Ascending aorta (tissue), 2 donors: Measurements from ENCODE around the gene TOGARAM2. TPM values are rescaled to one million over a fixed set of nuclear protein-coding genes. Genes with fewer than 3 reads are reported as not detected.

Experiments
- DNase-seq, 2 donors: peaks; one replicate each; pipeline ENCODE4 v3.0.0-alpha.2; 2019; ENCODE audit warnings: low spot score in 2 of 2
- H3K27ac ChIP-seq, 2 donors: fragments of 200-600 bp; sonication (generic); one replicate each; pipeline ENCODE4 v1.5.1; 2016 to 2017; ENCODE audit warnings: mild to moderate bottlenecking in 1 of 2
- H3K27me3 ChIP-seq: fragments of 200-600 bp; sonication (generic); one replicate; pipeline ENCODE4 v1.5.1; 2017
- H3K36me3 ChIP-seq, 2 donors: fragments of 200-600 bp; sonication (generic); one replicate each; pipeline ENCODE4 v1.5.1; 2016
- H3K4me1 ChIP-seq, 2 donors: fragments of 200-600 bp; sonication (generic); one replicate each; pipeline ENCODE4 v1.5.1; 2016 to 2017; ENCODE audit warnings: mild to moderate bottlenecking in 1 of 2
- H3K4me3 ChIP-seq, 2 donors: fragments of 200-600 bp; sonication (generic); one replicate each; pipeline ENCODE4 v1.5.1; 2016 to 2017; ENCODE audit warnings: mild to moderate bottlenecking in 1 of 2
- H3K9me3 ChIP-seq, 2 donors: fragments of 200-600 bp; sonication (generic); one replicate each; pipeline ENCODE4 v1.5.1; 2016
- intact Hi-C: fragments of 100-400 bp; cut with DNase I; formaldehyde crosslinking; loops from one replicate; pipeline ENCODE4 v1.15.1; 2023
- total RNA-seq: library from RNA; depleted of rRNA; stranded (reverse); fragments of >200 nt; gene quantifications from one replicate; pipeline ENCODE4 v1.1.0, GENCODE V29; 2016
- TF ChIP-seq, protein P1 (sequence below), 3 experiments: fragments of 200-600 bp in 2 of 3; fragments of 450-650 bp in 1 of 3; sonication (generic) in 2 of 3; IDR thresholded peaks; one replicate each; pipeline ENCODE4 v1.5.1; 2016 to 2019; ENCODE audit warnings: antibody characterized with exemption in 3 of 3, mild to moderate bottlenecking in 1 of 3, moderate library complexity in 1 of 3

Gene TOGARAM2
- total RNA-seq, 1 donor from 2014 or later: not detected

DNA sequence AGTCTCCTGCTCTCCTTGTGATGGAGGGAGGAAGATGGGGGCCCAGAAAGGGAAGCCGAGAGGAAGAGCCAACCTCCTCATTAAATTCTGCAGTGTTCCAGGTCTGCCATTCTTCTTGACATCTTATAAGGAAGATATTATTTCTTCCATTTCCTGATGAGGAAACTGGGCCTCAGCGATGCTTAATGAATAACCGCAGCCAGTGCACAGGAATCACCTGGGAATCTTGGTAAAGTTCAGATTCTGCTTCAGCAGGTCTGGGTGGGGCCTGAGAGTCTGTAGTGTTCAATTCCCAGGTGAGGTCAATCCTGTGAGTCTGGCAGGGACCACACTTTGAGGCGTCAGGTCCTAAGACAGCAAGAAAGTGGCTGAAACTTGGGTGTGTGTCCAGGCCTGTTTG, 75.9 kb downstream of the TOGARAM2 start:
- H3K36me3 ChIP-seq: no peaks in the 10 kb centered on the region
- TF ChIP-seq, protein P1, sequence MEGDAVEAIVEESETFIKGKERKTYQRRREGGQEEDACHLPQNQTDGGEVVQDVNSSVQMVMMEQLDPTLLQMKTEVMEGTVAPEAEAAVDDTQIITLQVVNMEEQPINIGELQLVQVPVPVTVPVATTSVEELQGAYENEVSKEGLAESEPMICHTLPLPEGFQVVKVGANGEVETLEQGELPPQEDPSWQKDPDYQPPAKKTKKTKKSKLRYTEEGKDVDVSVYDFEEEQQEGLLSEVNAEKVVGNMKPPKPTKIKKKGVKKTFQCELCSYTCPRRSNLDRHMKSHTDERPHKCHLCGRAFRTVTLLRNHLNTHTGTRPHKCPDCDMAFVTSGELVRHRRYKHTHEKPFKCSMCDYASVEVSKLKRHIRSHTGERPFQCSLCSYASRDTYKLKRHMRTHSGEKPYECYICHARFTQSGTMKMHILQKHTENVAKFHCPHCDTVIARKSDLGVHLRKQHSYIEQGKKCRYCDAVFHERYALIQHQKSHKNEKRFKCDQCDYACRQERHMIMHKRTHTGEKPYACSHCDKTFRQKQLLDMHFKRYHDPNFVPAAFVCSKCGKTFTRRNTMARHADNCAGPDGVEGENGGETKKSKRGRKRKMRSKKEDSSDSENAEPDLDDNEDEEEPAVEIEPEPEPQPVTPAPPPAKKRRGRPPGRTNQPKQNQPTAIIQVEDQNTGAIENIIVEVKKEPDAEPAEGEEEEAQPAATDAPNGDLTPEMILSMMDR (IDR thresholded peaks at IDR 0.05): no peak
- intact Hi-C loops: no loop called here
- no peaks in the 10 kb centered on the region for H3K9me3 ChIP-seq
- H3K27me3 ChIP-seq: no peaks in the 10 kb centered on the region
- no peak for DNase-seq
- H3K4me1 ChIP-seq: no peaks in the 10 kb centered on the region
- no peak overlapping the region for H3K27ac ChIP-seq
- H3K4me3 ChIP-seq: no peak overlapping the region

DNA sequence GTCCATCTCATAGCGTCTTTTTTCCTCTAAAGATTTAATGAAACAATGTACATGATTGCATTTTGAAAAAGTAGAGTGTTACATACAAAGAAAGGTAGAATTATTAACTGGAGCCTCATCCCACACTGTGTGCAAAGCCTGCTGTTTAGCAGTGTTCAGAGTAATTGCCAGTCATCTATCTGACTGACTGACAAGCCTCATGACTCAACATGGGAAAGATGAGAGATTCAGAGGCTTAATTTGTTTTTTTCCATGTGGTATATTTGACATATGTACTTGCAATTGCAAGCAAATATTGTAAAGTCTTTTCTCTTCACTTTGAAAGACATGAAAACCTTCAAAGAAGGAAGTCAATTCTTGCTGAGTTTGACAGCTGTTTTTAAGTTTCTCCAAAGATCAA, 78.5 kb downstream of the TOGARAM2 start:
- TF ChIP-seq, protein P1 (IDR thresholded peaks at IDR 0.05): no peak
- Histone ChIP-seq H3K4me3 (no peak overlapping the region), H3K36me3 (no peaks in the 10 kb centered on the region), H3K27ac (no peak overlapping the region), H3K27me3 (no peaks in the 10 kb centered on the region), H3K9me3 (no peaks in the 10 kb centered on the region), H3K4me1 (peaks cover 0 to 9% of the 10 kb centered on the region in 2 donors)
- intact Hi-C loops: no loop called here
- DNase-seq: no peak

- TF ChIP-seq, protein P1 (IDR thresholded peaks at IDR 0.05): no peak
- Histone ChIP-seq H3K9me3 (no peaks in the 10 kb centered on the region), H3K27me3 (no peaks in the 10 kb centered on the region), H3K36me3 (no peaks in the 10 kb centered on the region), H3K4me1 (peaks cover 0 to 9% of the 10 kb centered on the region in 2 donors), H3K4me3 (no peak overlapping the region), H3K27ac (no peak overlapping the region)
- DNase-seq: no peak
- intact Hi-C loops: no loop called here
Measured at GRCh38 chr2:29060441-29060840, 79.3 kb downstream of the TOGARAM2 start.

- Histone ChIP-seq H3K4me3 (no peak overlapping the region), H3K27ac (no peak overlapping the region), H3K36me3 (no peaks in the 10 kb centered on the region), H3K9me3 (no peaks in the 10 kb centered on the region), H3K4me1 (peaks cover 0 to 9% of the 10 kb centered on the region in 2 donors), H3K27me3 (no peaks in the 10 kb centered on the region)
- TF ChIP-seq, protein P1 (IDR thresholded peaks at IDR 0.05): no peak
- DNase-seq: no peak
- intact Hi-C loops: no loop called here
Measured at GRCh38 chr2:29061176-29061575, 80.1 kb downstream of the TOGARAM2 start.

- no peak for DNase-seq
- Histone ChIP-seq H3K4me1 (peaks cover 0 to 9% of the 10 kb centered on the region in 2 donors), H3K9me3 (no peaks in the 10 kb centered on the region), H3K36me3 (no peaks in the 10 kb centered on the region), H3K27ac (no peak overlapping the region), H3K27me3 (no peaks in the 10 kb centered on the region), H3K4me3 (no peak overlapping the region)
- TF ChIP-seq, protein P1 (IDR thresholded peaks at IDR 0.05): no peak
- intact Hi-C loops: no loop called here
Measured at GRCh38 chr2:29061616-29062015, 80.5 kb downstream of the TOGARAM2 start.

- Histone ChIP-seq H3K4me1 (peaks cover 0 to 9% of the 10 kb centered on the region in 2 donors), H3K27ac (no peak overlapping the region), H3K27me3 (no peaks in the 10 kb centered on the region), H3K36me3 (no peaks in the 10 kb centered on the region), H3K9me3 (no peaks in the 10 kb centered on the region), H3K4me3 (no peak overlapping the region)
- intact Hi-C loops: no loop called here
- TF ChIP-seq, protein P1 (IDR thresholded peaks at IDR 0.05): no peak
- DNase-seq: no peak
Measured at GRCh38 chr2:29062371-29062770, 81.3 kb downstream of the TOGARAM2 start.
